GM12872 (cell line): ENCODE data around the gene LAMB4.

ENCODE experiments used
- TF ChIP-seq, protein P1 (sequence below): IDR thresholded peaks from 3 replicates; pipeline ENCODE4 v1.5.1; 2011; ENCODE audit warnings: low read depth, mild to moderate bottlenecking, low read length, moderate library complexity; ENCODE audit not compliant: insufficient read depth

Gene LAMB4

DNA sequence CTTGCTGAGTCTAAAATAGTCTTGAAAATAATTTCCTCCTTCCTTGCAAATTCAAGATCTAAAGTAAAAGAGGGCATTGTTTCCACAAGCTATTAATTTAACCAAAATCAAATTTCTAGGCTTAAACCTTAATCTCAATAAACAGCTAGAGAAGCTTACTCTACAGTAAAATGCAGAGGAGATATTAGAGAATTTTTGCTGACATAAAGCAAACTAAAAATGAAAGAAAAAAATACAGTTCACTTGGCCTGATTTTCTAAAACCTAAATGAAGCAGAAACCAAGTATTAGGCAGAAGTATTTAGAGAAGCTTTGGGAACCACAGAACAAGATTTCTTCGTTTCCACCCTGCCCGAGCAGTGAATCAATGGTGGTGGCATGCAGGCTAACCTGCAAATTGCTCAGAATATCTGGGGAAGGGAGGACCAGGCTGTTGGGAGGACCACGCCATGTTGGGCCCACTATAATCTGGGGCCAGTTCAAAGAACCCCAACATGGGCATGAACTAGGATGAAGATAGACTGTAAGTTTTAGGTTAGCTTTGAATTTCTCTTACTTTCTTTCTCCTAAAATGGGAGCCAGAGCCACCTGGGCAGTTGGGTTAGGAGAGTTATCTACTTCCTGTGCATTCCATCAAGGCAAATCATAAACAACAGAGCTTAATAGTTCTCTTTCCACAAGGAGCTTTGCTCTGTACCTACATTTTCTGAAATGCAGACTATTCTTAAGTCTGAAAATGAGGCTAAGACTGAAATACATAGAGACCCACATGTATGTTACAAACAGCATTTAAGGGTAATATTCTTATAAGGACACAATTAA, 131.3 kb downstream of the LAMB4 start:
- TF ChIP-seq, protein P1, sequence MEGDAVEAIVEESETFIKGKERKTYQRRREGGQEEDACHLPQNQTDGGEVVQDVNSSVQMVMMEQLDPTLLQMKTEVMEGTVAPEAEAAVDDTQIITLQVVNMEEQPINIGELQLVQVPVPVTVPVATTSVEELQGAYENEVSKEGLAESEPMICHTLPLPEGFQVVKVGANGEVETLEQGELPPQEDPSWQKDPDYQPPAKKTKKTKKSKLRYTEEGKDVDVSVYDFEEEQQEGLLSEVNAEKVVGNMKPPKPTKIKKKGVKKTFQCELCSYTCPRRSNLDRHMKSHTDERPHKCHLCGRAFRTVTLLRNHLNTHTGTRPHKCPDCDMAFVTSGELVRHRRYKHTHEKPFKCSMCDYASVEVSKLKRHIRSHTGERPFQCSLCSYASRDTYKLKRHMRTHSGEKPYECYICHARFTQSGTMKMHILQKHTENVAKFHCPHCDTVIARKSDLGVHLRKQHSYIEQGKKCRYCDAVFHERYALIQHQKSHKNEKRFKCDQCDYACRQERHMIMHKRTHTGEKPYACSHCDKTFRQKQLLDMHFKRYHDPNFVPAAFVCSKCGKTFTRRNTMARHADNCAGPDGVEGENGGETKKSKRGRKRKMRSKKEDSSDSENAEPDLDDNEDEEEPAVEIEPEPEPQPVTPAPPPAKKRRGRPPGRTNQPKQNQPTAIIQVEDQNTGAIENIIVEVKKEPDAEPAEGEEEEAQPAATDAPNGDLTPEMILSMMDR = no peak

DNA sequence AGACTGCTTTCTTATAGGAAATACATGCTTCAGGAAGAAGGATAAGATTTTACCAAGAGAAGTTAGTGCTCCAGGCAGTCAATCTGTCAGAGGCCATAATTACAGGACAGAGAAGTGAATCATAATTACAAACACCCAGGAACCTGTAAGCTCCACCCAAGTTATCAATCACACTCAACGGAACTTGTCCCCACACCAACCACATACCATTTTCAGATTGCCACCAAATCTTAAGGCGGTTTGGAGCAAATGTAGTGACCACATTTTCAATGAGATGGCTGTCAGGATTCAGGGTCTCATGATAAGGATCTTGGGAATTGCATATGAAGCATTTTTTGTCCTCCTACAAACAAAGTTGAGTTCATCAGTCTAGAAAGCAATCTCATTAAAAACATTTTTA, 132.0 kb downstream of the LAMB4 start:
- TF ChIP-seq, protein P1 = no peak

DNA sequence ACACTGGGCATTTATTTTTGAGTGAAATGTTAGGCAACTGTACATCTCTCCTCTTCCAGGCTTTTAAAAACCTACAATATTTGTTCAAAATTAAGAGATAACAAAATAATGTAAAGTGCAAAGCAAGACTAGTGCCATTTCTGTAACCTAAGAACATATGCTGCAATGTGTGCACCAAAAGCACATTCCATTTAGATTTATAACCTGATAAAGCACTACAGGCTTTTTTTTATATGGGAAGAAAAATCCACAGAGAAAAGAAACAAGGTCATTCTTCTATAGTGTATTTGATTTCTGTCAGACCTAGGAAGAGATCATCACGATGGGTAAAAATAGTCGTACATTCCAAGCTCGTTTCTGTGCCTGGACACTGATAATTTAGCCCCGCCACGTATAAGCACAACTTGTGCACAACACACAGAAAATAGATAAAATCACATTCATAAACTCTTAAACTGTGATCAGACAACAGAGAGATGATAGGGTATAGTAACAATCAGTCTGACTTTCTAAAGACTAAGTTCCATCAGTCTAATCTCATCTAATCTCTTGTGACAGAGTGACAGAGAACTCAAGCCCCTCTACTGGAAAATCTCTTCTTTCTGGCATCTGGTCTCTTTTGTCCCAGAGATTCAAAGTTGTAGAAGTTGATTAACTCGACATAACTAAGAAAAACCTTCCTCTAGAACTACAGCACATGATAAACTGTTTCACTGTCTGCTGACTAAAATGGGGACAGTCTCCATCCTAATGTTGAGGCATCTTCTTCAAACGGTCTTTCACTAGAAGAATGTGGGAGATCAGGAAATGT, 133.9 kb downstream of the LAMB4 start:
- TF ChIP-seq, protein P1 = no peak

DNA sequence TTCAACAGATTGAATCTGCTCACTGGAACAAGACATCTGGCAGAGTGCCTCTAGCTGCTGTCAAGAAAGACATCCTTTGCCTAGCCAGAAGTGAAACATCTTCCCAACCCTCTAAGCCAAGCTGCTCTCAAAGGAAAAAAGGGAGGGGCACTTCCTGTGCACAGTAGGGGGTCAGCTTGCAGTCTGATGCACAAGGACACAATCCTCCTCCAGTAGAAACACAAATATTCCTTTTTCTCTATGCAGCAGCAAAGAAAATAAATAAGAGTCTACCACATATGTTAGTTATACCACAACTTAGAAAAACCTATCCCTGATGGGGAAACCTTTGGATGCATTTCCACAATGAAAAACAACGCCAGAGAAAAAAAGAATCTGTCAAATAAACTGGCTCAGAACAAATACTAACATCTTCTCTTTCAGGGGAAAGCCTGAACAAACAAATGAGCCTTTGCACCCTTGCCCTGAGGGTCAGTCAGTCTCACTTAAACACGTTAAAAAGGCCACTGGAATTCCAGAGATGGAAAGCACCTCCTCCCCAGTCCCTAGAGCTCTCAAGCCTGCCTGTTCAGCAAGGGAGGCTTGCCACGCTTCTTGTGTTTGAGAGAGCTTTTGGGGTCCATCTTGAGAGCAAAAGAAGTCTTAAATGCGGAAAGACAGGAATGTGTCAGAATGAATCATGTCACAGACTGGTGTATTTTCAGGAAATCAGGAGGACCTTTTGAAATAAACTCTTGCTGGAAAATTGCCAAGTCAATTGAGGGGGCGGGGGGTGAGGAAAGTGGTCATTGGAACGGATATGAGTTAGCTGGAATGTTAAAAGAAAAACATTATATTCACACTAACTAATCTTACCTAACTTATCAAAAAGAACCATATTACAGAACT, 134.7 kb downstream of the LAMB4 start:
- TF ChIP-seq, protein P1 = no peak

DNA sequence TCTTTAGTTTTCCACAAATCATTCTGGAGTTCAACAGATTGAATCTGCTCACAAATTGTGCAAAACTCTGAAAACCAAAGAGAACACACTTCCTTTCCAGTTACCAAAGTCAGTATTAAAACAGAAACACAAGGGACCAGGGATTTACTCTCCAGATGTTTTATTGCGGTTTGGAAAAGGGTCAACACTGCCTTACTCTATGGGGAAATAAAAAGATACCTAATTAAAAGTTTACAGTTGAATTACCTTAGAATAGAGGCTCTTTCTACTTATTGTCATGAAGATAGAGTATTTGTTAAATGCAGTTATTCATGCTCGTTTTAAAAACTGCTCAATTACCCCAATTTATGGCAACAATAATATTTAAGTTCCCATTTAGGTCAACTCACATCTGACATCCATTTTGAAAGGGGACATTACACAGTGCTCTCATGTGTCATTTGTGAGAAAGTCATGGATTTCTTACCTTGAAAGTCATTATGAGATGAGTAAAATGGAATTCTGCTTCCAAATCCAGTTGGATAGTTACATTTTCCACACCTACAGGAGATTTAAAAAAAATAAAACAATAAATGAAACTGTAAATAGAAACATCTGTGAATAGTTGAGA, 135.6 kb downstream of the LAMB4 start:
- TF ChIP-seq, protein P1 = no peak

DNA sequence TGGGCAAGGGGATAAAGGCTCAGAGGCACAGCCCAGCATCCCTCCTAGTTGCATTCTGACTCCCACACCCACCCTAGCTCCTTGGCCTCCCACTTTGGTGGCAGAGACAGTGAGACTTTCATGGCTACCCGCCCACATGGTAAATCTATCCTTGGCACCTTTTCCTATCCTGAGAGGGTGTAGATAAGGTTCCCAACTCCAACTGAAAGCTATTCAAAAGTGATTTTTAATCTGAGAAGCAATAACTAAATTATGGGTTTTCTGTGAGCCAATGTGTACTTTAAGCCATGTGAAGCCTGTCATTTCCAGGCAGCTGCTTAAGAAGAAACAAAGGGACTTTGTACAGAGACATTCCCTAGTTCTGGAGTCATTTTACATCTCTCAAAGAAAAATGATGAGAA, 136.3 kb downstream of the LAMB4 start:
- TF ChIP-seq, protein P1 = no peak
